HCT116 (cell line): ENCODE data around the gene PCMTD2. TPM values are rescaled to one million over a fixed set of nuclear protein-coding genes. Genes with fewer than 3 reads are reported as not detected.

ENCODE experiments used
- ATAC-seq: fragments of 200-7000 bp; cut with Tn5 transposase; 2 replicates; pipeline ENCODE4 v1.9.1; 2020; ENCODE audit warnings: mild to moderate bottlenecking, moderate library complexity
- BruUV-seq: library from RNA; stranded (reverse); fragments of 400-500 nt; replicated peaks from 2 replicates; lab custom pipeline; 2021; lab: Mats Ljungman, UMichigan
- CTCF ChIA-PET: fragments of 300-600 bp; sonication (Branson Sonifier 250); formaldehyde crosslinking; loops from one replicate; lab custom pipeline; 2021; ENCODE audit warnings: antibody characterized with exemption; lab: Charles Lee
- POLR2A ChIA-PET: fragments of 300-600, 350-600 bp; sonication (Branson Sonifier 250); formaldehyde crosslinking; loops from one replicate; lab custom pipeline; 2021; ENCODE audit warnings: antibody characterized with exemption; lab: Charles Lee
- RAD21 ChIA-PET, 2 experiments: fragments of 300-600 bp; sonication (Branson Sonifier 250); formaldehyde crosslinking; loops; one replicate each; lab custom pipeline; 2023; ENCODE audit warnings: low total read pairs in 2 of 2; ENCODE audit not compliant: uncharacterized antibody in 2 of 2, unreplicated experiment in 2 of 2, low non-redundant PET in 1 of 2; lab: Charles Lee
- DNase-seq: peaks from one replicate; pipeline ENCODE4 v3.0.0-alpha.2; 2010; ENCODE audit warnings: low read depth, low spot score
- H2AFZ ChIP-seq: fragments of 200-600 bp; shearing (Covaris generic), sonication (generic); 2 replicates; pipeline ENCODE4 v1.6.1; 2017; ENCODE audit warnings: low read depth, mixed run types, mixed read lengths, antibody characterized with exemption, low read length; ENCODE audit not compliant: poor library complexity, severe bottlenecking
- H3K27ac ChIP-seq: 2 replicates; pipeline ENCODE4 v1.5.1; 2012; ENCODE audit warnings: low read depth, low read length
- H3K27me3 ChIP-seq: fragments of 200-600 bp; sonication (generic); 2 replicates; pipeline ENCODE4 v1.6.1; 2016; ENCODE audit warnings: mixed run types, low read length, mixed read lengths; ENCODE audit not compliant: insufficient read depth
- H3K36me3 ChIP-seq, 2 experiments: fragments of 200-500 bp in 1 of 2; fragments of 200-600 bp in 1 of 2; sonication (Bioruptor generic) in 1 of 2; sonication (generic) in 1 of 2; 2 replicates each; pipeline versions ENCODE4 v1.5.1 to v1.6.1; 2014 to 2016; ENCODE audit warnings: low read length in 2 of 2, inconsistent platforms in 1 of 2, mixed read lengths in 1 of 2, mixed run types in 1 of 2; ENCODE audit not compliant: insufficient read depth in 2 of 2, control insufficient read depth in 1 of 2
- H3K4me1 ChIP-seq, 2 experiments: fragments of 200-600 bp in 1 of 2; sonication (generic) in 1 of 2; 2 replicates each; pipeline versions ENCODE4 v1.5.1 to v1.6.1; 2012 to 2017; ENCODE audit warnings: low read length in 2 of 2, inconsistent platforms in 1 of 2, mild to moderate bottlenecking in 1 of 2, mixed read lengths in 1 of 2, mixed run types in 1 of 2, moderate library complexity in 1 of 2; ENCODE audit not compliant: insufficient read depth in 2 of 2, control insufficient read depth in 1 of 2
- H3K4me2 ChIP-seq: fragments of 200-600 bp; sonication (generic); 2 replicates; pipeline ENCODE4 v1.6.1; 2017; ENCODE audit warnings: mixed run types, low read length, mixed read lengths
- H3K4me3 ChIP-seq, 2 experiments: fragments of 200-600 bp in 1 of 2; sonication (generic) in 1 of 2; replicated peaks in 1 of 2; 2 replicates each; pipeline ENCODE4 v1.5.1; 2011 to 2016; ENCODE audit warnings: low read length in 2 of 2, control low read depth in 1 of 2, low read depth in 1 of 2, mild to moderate bottlenecking in 1 of 2, mixed read lengths in 1 of 2, mixed run types in 1 of 2
- H3K79me2 ChIP-seq: fragments of 200-600 bp; sonication (generic); 2 replicates; pipeline ENCODE4 v1.6.1; 2017; ENCODE audit warnings: mild to moderate bottlenecking, mixed run types, low read length, moderate library complexity, mixed read lengths; ENCODE audit not compliant: insufficient read depth
- H3K9ac ChIP-seq: fragments of 200-600 bp; sonication (generic); 2 replicates; pipeline ENCODE4 v1.6.1; 2016; ENCODE audit warnings: low read length, mixed read lengths
- H3K9me2 ChIP-seq: fragments of 200-600 bp; sonication (generic), shearing (Covaris generic); 2 replicates; pipeline ENCODE4 v1.6.1; 2017; ENCODE audit warnings: mixed run types, mild to moderate bottlenecking, moderate library complexity; ENCODE audit not compliant: insufficient read depth
- H3K9me3 ChIP-seq, 2 experiments: fragments of 200-500 bp in 1 of 2; fragments of 200-600 bp in 1 of 2; sonication (Bioruptor generic) in 1 of 2; sonication (generic) in 1 of 2; 2 replicates each; pipeline ENCODE4 v1.6.1; 2014 to 2017; ENCODE audit warnings: low read length in 2 of 2, mixed read lengths in 2 of 2, inconsistent platforms in 1 of 2, low read depth in 1 of 2, mild to moderate bottlenecking in 1 of 2, mixed run types in 1 of 2, moderate library complexity in 1 of 2; ENCODE audit not compliant: control insufficient read depth in 1 of 2, insufficient read depth in 1 of 2
- H4K20me1 ChIP-seq: fragments of 200-600 bp; sonication (generic), shearing (Covaris generic); 2 replicates; pipeline ENCODE4 v1.6.1; 2017; ENCODE audit warnings: mixed run types, mild to moderate bottlenecking, moderate library complexity; ENCODE audit not compliant: insufficient read depth
- ATF3 ChIP-seq: IDR thresholded peaks from 2 replicates; pipeline ENCODE4 v1.6.1; 2012
- CEBPB ChIP-seq: IDR thresholded peaks from 2 replicates; pipeline ENCODE4 v1.6.1; 2012; ENCODE audit warnings: low read depth
- ELF1 ChIP-seq: IDR thresholded peaks from 2 replicates; pipeline ENCODE4 v1.6.1; 2012; ENCODE audit warnings: low read depth, borderline replicate concordance
- EZH2 ChIP-seq: fragments of 200-600 bp; sonication (generic); IDR thresholded peaks from 2 replicates; pipeline ENCODE4 v1.6.1; 2017; ENCODE audit warnings: antibody characterized with exemption, mixed run types
- EZH2phosphoT487 ChIP-seq: fragments of 200-600 bp; IDR thresholded peaks from 2 replicates; pipeline ENCODE4 v1.6.1; 2018; ENCODE audit warnings: antibody characterized with exemption, borderline replicate concordance
- MAX ChIP-seq: IDR thresholded peaks from 2 replicates; pipeline ENCODE4 v1.6.1; 2012
- POLR2AphosphoS5 ChIP-seq: IDR thresholded peaks from 2 replicates; pipeline ENCODE4 v1.6.1; 2011; ENCODE audit warnings: mild to moderate bottlenecking, low read depth, low read length, moderate library complexity
- RAD21 ChIP-seq: IDR thresholded peaks from 2 replicates; pipeline ENCODE4 v1.6.1; 2012; ENCODE audit warnings: low read depth, mild to moderate bottlenecking
- SIN3A ChIP-seq: IDR thresholded peaks from 2 replicates; pipeline ENCODE4 v1.6.1; 2012; ENCODE audit warnings: low read depth
- SRF ChIP-seq: IDR thresholded peaks from 2 replicates; pipeline ENCODE4 v1.6.1; 2012; ENCODE audit warnings: low read depth
- ZBTB33 ChIP-seq: IDR thresholded peaks from 2 replicates; pipeline ENCODE4 v1.6.1; 2011; ENCODE audit warnings: mild to moderate bottlenecking, low read length, moderate library complexity; ENCODE audit not compliant: insufficient replicate concordance; ENCODE audit errors: extremely low read depth
- intact Hi-C: fragments of 100-400 bp; cut with micrococcal nuclease; formaldehyde crosslinking; loops from 2 replicates; pipeline ENCODE4 v1.10.0; 2022
- total RNA-seq: library from RNA; stranded (reverse); gene quantifications from one replicate; pipeline ENCODE4 v1.2.1, GENCODE V29; 2021; ENCODE audit not compliant: unreplicated experiment

The PCMTD2 gene
- total RNA-seq, 1 experiment from 2014 or later = 44.7 TPM

GRCh38 chr20:64258071-64258823 lies 2.7 kb downstream of the PCMTD2 start:
- intact Hi-C loops = no loop called here

GRCh38 chr20:64260239-64260638 lies 4.7 kb downstream of the PCMTD2 start:
- RAD21 ChIA-PET = no interaction called here
- H3K4me2 ChIP-seq = no peak overlapping the region
- no TSS peak for BruUV-seq
- TF ChIP-seq RAD21 (no peak), EZH2 (no peak), CEBPB (no peak), EZH2phosphoT487 (no peak), SRF (no peak), MAX (no peak), SIN3A (no peak), ATF3 (no peak), ELF1 (no peak), ZBTB33 (no peak), POLR2AphosphoS5 (no peak)

More at GRCh38 chr20:64258071-64258823, 2.7 kb downstream of the PCMTD2 start:
- Histone ChIP-seq H3K4me3 (no peak overlapping the region), H3K27ac (no peak overlapping the region), H3K79me2 (peaks cover 21% of the 10 kb centered on the region), H3K4me1 (peaks cover 0 to 19% of the 10 kb centered on the region in 2 experiments; a peak in 3 of 4 replicates), H3K9me2 (no peaks in the 10 kb centered on the region), H3K9ac (no peak overlapping the region), H3K27me3 (no peaks in the 10 kb centered on the region), H3K9me3 (no peaks in the 10 kb centered on the region), H3K36me3 (no peaks in the 10 kb centered on the region), H2AFZ (no peak overlapping the region), H3K4me2 (no peak overlapping the region), H4K20me1 (no peaks in the 10 kb centered on the region)
- no peak for ATAC-seq
- RAD21 ChIA-PET = no interaction called here
- no peak for DNase-seq
- BruUV-seq = no TSS peak
- TF ChIP-seq MAX = no peak
- no peak for TF ChIP-seq ATF3
- no peak for TF ChIP-seq EZH2phosphoT487
- CTCF ChIA-PET = no interaction called here
- POLR2A ChIA-PET = no interaction called here

More at GRCh38 chr20:64260239-64260638, 4.7 kb downstream of the PCMTD2 start:
- Histone ChIP-seq H3K4me3 (no peak overlapping the region), H3K9me3 (no peaks in the 10 kb centered on the region), H3K79me2 (peaks cover 21% of the 10 kb centered on the region), H3K9ac (no peak overlapping the region), H3K36me3 (no peaks in the 10 kb centered on the region), H3K9me2 (no peaks in the 10 kb centered on the region), H3K27me3 (no peaks in the 10 kb centered on the region), H3K27ac (no peak overlapping the region), H4K20me1 (no peaks in the 10 kb centered on the region), H2AFZ (no peak overlapping the region), H3K4me1 (peaks cover 0 to 12% of the 10 kb centered on the region in 2 experiments; a peak in 3 of 4 replicates)
- intact Hi-C loops = no loop called here
- DNase-seq (no peak), ATAC-seq (no peak)
- ChIA-PET CTCF (no interaction called here), POLR2A (no interaction called here)
